Esophagus muscularis mucosa (tissue), 4 donors: Measurements from ENCODE around the gene MRTFA.

Source experiments
- CTCF ChIP-seq, 3 experiments: fragments of 200-600 bp in 2 of 3; fragments of 450-650 bp in 1 of 3; sonication (generic) in 2 of 3; IDR thresholded peaks; one replicate each; pipeline ENCODE4 v1.5.1; 2017 to 2019; ENCODE audit warnings: antibody characterized with exemption in 3 of 3, mild to moderate bottlenecking in 2 of 3, moderate library complexity in 1 of 3
- EP300 ChIP-seq: sonication (generic); formaldehyde crosslinking; IDR thresholded peaks from one replicate; pipeline ENCODE4 v1.6.1; 2017; ENCODE audit warnings: antibody characterized with exemption
- POLR2A ChIP-seq: fragments of 450-650 bp; IDR thresholded peaks from one replicate; pipeline ENCODE4 v1.6.1; 2017; ENCODE audit warnings: antibody characterized with exemption, moderate library complexity, mild to moderate bottlenecking, low read depth
- POLR2AphosphoS5 ChIP-seq, 2 donors: sonication (generic); formaldehyde crosslinking; IDR thresholded peaks; one replicate each; pipeline ENCODE4 v1.6.1; 2017; ENCODE audit warnings: antibody characterized with exemption in 2 of 2

- no peak for TF ChIP-seq CTCF (IDR thresholded peaks at IDR 0.05)
- no peak for TF ChIP-seq POLR2AphosphoS5 (IDR thresholded peaks at IDR 0.05)
- TF ChIP-seq POLR2A, result no peak
- no peak for TF ChIP-seq EP300
Observed at GRCh38 chr22:40434745-40435144, 201.8 kb downstream of the MRTFA start.
